Smooth muscle cell of the brain vasculature (primary cell): ENCODE data around the gene VAV2.
"Not testable (repeated sequence)": the region's sequence is repeated elsewhere in the genome, so short reads cannot be mapped to it uniquely, and the experiment has no call there.

ENCODE experiments used
- DNase-seq: peaks from one replicate; pipeline ENCODE4 v3.0.0-alpha.2; 2012; ENCODE audit warnings: low read depth, low spot score

Gene VAV2

GRCh38 chr9:133938086-133938485, 54.0 kb downstream of the VAV2 start:
- DNase-seq: no peak

- no peak for DNase-seq
Measured at GRCh38 chr9:133937120-133937519, 55.0 kb downstream of the VAV2 start.

GRCh38 chr9:133935328-133936005, 56.7 kb downstream of the VAV2 start:
- peak; percentile 41 for DNase-seq

- DNase-seq: no peak
Measured at GRCh38 chr9:133934482-133935232, 57.5 kb downstream of the VAV2 start.

- DNase-seq: no peak
Measured at GRCh38 chr9:133933426-133934026, 58.6 kb downstream of the VAV2 start.

GRCh38 chr9:133932633-133933032, 59.5 kb downstream of the VAV2 start:
- DNase-seq: no peak

- no peak for DNase-seq
Measured at GRCh38 chr9:133932181-133932580, 59.9 kb downstream of the VAV2 start.

GRCh38 chr9:133930682-133931485, 61.2 kb downstream of the VAV2 start:
- DNase-seq: no peak

GRCh38 chr9:133930046-133930681, 62.0 kb downstream of the VAV2 start:
- DNase-seq: no peak

GRCh38 chr9:133929599-133929998, 62.5 kb downstream of the VAV2 start:
- DNase-seq: no peak

GRCh38 chr9:133928248-133928764, 63.8 kb downstream of the VAV2 start:
- no peak for DNase-seq

GRCh38 chr9:133927041-133927440, 65.1 kb downstream of the VAV2 start:
- no peak for DNase-seq

GRCh38 chr9:133926165-133926856, 65.8 kb downstream of the VAV2 start:
- no peak for DNase-seq

- no peak for DNase-seq
Measured at GRCh38 chr9:133924453-133924852, 67.7 kb downstream of the VAV2 start.

GRCh38 chr9:133923608-133924007, 68.5 kb downstream of the VAV2 start:
- not testable (repeated sequence) for DNase-seq

GRCh38 chr9:133921866-133922265, 70.3 kb downstream of the VAV2 start:
- no peak for DNase-seq

- DNase-seq: no peak
Measured at GRCh38 chr9:133920471-133920870, 71.7 kb downstream of the VAV2 start.

GRCh38 chr9:133919253-133920115, 72.6 kb downstream of the VAV2 start:
- no peak for DNase-seq

- no peak for DNase-seq
Measured at GRCh38 chr9:133918111-133918813, 73.9 kb downstream of the VAV2 start.
